Activated T-helper 1 cell treated with Interleukin-2 at 50 U/mL for 16 hours (primary cell): ENCODE results near the gene DSCAM.

Source experiments
- DNase-seq: peaks from one replicate; pipeline ENCODE4 v3.0.0-alpha.2; 2020; ENCODE audit warnings: low read depth

DSCAM gene

GRCh38 chr21:40531431-40532110 is 315.4 kb downstream of the DSCAM start:
- no peak for DNase-seq

GRCh38 chr21:40531016-40531415 is 315.9 kb downstream of the DSCAM start:
- DNase-seq = no peak

- no peak for DNase-seq
Observed at GRCh38 chr21:40517646-40518045, 329.3 kb downstream of the DSCAM start.

GRCh38 chr21:40516335-40516734 is 330.6 kb downstream of the DSCAM start:
- DNase-seq = no peak

- DNase-seq = no peak
Observed at GRCh38 chr21:40512590-40512989, 334.4 kb downstream of the DSCAM start.

GRCh38 chr21:40507978-40508377 is 339.0 kb downstream of the DSCAM start:
- no peak for DNase-seq

- DNase-seq = no peak
Observed at GRCh38 chr21:40505681-40506080, 341.3 kb downstream of the DSCAM start.

GRCh38 chr21:40505244-40505643 is 341.7 kb downstream of the DSCAM start:
- no peak for DNase-seq

GRCh38 chr21:40504825-40505224 is 342.1 kb downstream of the DSCAM start:
- no peak for DNase-seq

GRCh38 chr21:40496116-40496515 is 350.8 kb downstream of the DSCAM start:
- no peak for DNase-seq

GRCh38 chr21:40490408-40490807 is 356.6 kb downstream of the DSCAM start:
- no peak for DNase-seq

- no peak for DNase-seq
Observed at GRCh38 chr21:40489001-40489400, 358.0 kb downstream of the DSCAM start.

GRCh38 chr21:40481764-40482163 is 365.2 kb downstream of the DSCAM start:
- no peak for DNase-seq

GRCh38 chr21:40474513-40474912 is 372.4 kb downstream of the DSCAM start:
- no peak for DNase-seq

- no peak for DNase-seq
Observed at GRCh38 chr21:40472013-40472412, 374.9 kb downstream of the DSCAM start.

GRCh38 chr21:40471103-40471502 is 375.9 kb downstream of the DSCAM start:
- DNase-seq = no peak

GRCh38 chr21:40466893-40467483 is 380.0 kb downstream of the DSCAM start:
- DNase-seq = no peak

- DNase-seq = no peak
Observed at GRCh38 chr21:40465382-40465781, 381.6 kb downstream of the DSCAM start.

GRCh38 chr21:40463176-40463575 is 383.8 kb downstream of the DSCAM start:
- no peak for DNase-seq

GRCh38 chr21:40461008-40461407 is 385.9 kb downstream of the DSCAM start:
- no peak for DNase-seq

- DNase-seq = no peak
Observed at GRCh38 chr21:40457741-40458140, 389.2 kb downstream of the DSCAM start.

GRCh38 chr21:40454057-40454456 is 392.9 kb downstream of the DSCAM start:
- no peak for DNase-seq

- DNase-seq = no peak
Observed at GRCh38 chr21:40453183-40453582, 393.8 kb downstream of the DSCAM start.

GRCh38 chr21:40452548-40452947 is 394.4 kb downstream of the DSCAM start:
- DNase-seq = no peak
